Right hindlimb (tissue), 1 donor: ENCODE results near the gene MAGI2.

ENCODE experiments used
- DNase-seq: peaks from one replicate; pipeline ENCODE4 v3.0.0-alpha.2; 2018

MAGI2 gene

GRCh38 chr7:78691584-78691983 is 761.9 kb downstream of the MAGI2 start:
- DNase-seq = no peak

- no peak for DNase-seq
Observed at GRCh38 chr7:78690174-78690573, 763.3 kb downstream of the MAGI2 start.

DNA sequence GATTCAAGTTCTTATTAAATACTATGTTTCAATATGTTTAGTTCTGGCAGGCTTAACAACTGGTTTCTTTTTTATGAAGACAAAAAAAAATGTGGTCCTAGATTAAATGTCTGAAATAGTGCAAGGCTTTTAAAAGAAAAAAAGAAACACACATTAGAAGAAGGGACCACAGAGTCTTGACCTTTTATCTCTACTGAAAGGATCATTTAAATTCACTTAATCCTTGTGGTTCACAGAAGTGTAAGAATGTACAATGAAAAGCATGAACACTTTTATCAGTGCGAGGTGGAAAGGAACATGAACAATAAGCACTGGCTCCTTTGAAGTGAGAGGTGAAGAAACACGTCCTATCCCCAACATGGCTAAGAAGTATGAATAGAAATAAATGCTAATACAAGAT is 765.1 kb downstream of the MAGI2 start:
- DNase-seq = no peak

- DNase-seq = no peak
Observed at GRCh38 chr7:78686189-78686588, 767.3 kb downstream of the MAGI2 start.

GRCh38 chr7:78684201-78684600 is 769.3 kb downstream of the MAGI2 start:
- DNase-seq = no peak

DNA sequence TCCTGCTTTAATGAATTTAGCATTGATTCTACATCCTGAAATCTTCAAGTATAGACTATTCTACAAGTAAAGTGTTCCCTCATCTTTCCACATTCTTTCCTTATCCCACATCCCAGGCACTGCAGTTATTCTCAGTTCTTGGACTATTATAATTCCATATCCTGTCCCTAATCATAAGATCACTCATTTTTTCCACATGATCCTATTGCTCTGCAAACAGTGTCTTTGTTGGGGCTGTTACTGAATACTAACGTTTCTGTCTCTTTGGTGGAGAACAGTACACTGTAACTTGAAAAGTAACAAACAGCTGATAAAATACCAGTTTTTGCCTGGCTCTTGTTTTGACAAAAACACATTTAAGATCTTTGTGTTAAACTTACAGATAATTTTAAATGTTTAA is 769.9 kb downstream of the MAGI2 start:
- DNase-seq = no peak

GRCh38 chr7:78679112-78679876 is 774.2 kb downstream of the MAGI2 start:
- no peak for DNase-seq

GRCh38 chr7:78677391-78677790 is 776.1 kb downstream of the MAGI2 start:
- DNase-seq = no peak

- no peak for DNase-seq
Observed at GRCh38 chr7:78675511-78675910, 778.0 kb downstream of the MAGI2 start.

- DNase-seq = no peak
Observed at GRCh38 chr7:78673272-78673671, 780.2 kb downstream of the MAGI2 start.

DNA sequence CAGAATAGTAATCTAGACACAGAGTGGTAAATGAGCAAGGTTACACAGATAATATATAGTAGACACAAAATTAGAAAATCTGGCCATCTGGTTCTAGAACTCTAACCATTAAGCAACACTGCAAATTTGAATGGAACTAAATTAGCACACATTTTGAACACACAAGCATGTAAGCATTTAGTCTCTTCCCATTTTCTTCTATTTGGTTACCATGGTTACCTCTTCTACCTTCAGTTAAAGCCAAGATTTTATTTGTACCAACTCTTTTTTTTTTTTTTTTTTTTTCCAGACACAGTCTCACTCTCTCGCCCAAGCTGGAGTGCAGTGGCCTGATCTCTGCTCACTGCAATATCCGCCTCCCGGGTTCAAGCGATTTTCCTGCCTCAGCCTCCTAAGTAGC is 790.5 kb downstream of the MAGI2 start:
- DNase-seq = no peak

DNA sequence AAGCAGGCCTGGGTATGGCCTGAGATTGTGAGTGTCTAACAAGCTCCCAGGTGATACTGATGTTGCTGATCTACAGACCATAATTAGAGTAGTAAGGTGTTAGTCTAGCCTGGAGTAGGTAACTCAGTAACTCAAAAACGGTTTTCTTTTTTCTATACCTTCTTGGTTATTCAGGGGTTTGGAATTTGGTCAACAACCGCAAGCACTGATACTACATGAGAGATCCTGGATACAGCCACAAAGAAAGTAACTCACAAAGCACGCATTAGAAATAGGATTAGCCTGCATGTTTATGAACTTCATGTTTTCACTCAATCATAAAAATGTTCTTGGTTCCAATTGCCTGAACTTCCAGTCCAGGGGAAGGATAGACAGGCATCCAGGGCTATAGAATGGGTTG is 803.5 kb downstream of the MAGI2 start:
- DNase-seq = no peak

DNA sequence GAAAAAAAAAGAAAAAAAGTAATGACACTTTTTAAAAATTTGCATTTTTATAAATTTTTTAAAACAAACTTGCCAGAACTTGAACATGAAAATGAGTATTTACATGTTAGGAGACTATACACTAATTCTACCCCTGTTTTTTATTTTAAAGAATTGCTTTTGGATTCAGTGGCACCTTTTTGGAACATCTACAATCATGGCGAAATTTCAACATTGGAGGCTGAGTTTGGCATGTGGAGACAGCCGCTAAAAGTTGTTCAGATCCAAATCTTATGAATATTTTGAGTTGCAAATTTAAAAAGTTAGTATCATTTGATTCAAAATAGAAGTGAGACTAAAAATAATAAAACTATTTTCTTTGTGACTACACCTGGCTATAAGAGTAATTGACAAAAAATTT is 804.2 kb downstream of the MAGI2 start:
- DNase-seq = no peak

- no peak for DNase-seq
Observed at GRCh38 chr7:78642751-78643150, 810.7 kb downstream of the MAGI2 start.

DNA sequence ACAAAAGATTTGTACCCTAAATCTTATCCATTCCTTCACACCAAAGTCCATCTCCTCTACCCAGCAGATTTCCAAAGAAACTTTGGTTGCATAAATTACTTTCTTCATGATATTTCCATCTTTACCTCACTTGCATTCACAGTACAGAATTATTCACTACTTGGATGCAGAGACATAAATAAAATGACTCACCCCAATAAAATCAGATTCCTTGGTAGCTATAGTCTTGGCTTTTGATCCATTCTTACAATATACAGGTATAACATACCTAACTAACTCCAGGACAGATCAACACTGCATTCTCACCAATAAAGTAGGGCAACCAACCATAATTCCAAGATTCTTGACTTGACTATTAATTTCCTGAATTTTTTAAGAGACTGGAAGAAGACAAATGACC is 815.1 kb downstream of the MAGI2 start:
- no peak for DNase-seq

GRCh38 chr7:78636727-78637126 is 816.7 kb downstream of the MAGI2 start:
- DNase-seq = no peak

DNA sequence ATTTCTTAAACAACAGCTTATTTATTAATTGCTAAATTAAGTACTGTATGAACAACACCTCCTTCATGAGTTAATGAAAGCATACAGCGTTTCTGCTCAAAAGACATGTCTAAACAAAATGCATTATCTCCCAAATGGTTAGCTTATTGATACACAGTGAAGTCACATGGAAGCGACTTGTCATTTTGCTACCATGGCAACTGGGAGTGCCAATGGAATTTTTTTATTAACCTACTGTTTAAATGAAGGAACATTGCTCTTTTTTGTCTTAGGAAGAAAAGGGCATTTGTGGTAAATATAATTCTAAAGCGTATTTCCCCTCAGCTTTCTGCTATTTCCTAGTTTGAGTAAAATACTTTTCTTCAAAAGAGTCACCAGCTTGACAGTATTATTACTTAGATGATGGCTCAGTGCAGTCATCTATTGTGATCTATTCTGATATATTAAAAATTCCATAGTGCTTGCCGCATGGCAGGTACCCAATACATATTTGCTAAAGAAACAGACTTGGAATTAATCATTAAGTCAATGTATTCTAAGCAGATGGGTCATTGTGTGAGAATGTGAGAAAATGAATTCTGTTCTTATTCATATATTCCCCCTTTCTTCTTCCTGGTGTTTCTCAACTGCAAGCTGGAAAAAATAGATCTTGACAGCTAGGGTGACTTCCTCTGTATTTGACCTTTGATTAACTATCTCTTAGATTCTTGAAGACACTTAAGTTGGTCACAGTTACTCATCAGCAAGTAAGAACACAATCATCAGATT is 818.3 kb downstream of the MAGI2 start:
- no peak for DNase-seq

GRCh38 chr7:78634093-78634492 is 819.4 kb downstream of the MAGI2 start:
- DNase-seq = no peak

- no peak for DNase-seq
Observed at GRCh38 chr7:78620920-78621319, 832.5 kb downstream of the MAGI2 start.

DNA sequence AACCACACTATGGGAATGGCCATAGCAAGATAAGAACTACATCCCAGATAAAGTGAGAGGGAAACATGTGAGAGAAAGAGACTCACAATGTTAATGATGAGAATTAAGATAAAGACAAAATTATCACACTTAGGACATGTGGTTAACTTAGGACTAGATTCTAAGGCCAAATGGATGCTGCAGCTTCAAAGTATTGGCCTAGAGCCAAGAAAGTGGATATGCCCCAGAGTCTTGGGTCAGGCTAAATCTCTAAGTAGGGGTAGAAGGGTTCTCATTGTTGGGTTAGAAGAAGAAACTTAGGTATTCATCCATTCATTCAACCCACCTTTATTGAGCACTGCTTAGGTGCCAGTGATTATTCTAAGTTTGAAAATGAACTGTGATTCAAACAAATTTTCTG is 836.9 kb downstream of the MAGI2 start:
- DNase-seq = no peak

- no peak for DNase-seq
Observed at GRCh38 chr7:78609281-78609680, 844.2 kb downstream of the MAGI2 start.

GRCh38 chr7:78607099-78607498 is 846.4 kb downstream of the MAGI2 start:
- DNase-seq = no peak

DNA sequence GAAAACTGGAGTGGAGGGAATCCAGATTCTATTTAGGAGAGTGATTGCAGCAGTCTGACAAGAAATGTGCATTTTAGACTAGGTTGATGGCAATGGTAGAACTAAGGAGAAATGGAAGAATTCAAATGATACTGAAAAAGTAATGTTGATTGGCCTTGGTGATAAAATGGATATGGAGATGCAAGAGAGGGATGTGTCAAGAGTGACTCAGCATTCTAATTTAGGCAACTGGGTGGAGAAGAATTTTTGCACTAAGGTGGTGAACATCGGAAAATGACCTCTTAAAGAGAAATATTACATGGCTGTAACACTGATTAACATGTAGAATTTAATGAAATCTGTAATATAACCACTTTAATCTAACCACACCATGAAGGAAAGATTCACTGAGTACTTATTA is 848.3 kb downstream of the MAGI2 start:
- no peak for DNase-seq

GRCh38 chr7:78601728-78602127 is 851.7 kb downstream of the MAGI2 start:
- no peak for DNase-seq

DNA sequence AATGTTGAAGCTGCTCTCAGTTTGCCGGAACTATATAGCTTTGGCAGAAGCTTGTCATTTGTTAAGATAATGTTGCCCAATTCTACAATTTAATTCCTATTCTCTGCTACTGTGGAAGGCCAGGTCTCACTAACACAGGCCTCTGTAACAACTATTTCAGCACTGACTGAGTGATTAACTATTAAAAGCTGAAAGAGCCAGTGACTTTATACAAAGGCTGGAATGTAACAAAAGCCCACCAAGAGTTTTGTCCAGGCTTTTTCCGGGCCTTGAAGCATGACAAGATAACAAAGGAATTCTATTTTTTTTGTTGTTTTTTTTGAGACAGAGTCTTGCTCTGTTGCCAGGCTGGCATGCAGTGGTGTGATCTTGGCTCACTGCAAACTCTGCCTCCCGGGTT is 859.3 kb downstream of the MAGI2 start:
- DNase-seq = no peak
